ENCODE data around the gene ZDHHC1.

ZDHHC1 gene

DNA sequence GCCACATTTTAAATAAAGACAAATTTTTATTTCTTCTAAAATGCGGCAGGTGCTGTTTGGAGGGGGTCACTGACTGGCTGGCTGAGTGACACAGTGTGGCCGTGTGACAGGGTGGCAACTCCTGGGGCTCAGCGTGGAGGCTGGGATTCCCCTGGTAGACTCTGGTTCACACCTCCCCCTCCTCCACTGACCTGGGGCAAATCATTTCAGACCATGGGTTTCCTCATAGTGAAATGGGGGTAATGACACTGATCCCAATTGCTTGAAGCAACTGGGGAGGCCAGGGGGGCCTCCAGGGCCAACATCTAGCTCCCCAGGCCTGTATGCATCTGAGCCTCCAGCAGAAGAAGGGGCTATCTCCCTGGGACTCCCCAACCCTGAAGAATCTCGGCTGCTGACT lies 21.2 kb upstream of the ZDHHC1 start:
- Histone ChIP-seq H3K27me3 (ENCODE audit: insufficient read depth, low read depth) (no peaks in the 10 kb centered on the region), H3K4me1 (ENCODE audit: low read depth, poor library complexity, severe bottlenecking) (peaks cover 9% of the 10 kb centered on the region), H3K4me2 (no peak overlapping the region), H3K9ac (no peak overlapping the region), H3K36me3 (ENCODE audit: insufficient read depth) (no peaks in the 10 kb centered on the region), H4K20me1 (ENCODE audit: insufficient read depth) (no peaks in the 10 kb centered on the region), H3K27ac (no peak overlapping the region), H3K79me2 (ENCODE audit: insufficient read depth, low read depth) (no peaks in the 10 kb centered on the region), H3K4me3 (IDR thresholded peaks at IDR 0.05; ENCODE audit: insufficient read depth, low read depth, low read length) (no peak overlapping the region), H2AFZ (ENCODE audit: low read depth) (no peak overlapping the region)
- TF ChIP-seq, protein P1, sequence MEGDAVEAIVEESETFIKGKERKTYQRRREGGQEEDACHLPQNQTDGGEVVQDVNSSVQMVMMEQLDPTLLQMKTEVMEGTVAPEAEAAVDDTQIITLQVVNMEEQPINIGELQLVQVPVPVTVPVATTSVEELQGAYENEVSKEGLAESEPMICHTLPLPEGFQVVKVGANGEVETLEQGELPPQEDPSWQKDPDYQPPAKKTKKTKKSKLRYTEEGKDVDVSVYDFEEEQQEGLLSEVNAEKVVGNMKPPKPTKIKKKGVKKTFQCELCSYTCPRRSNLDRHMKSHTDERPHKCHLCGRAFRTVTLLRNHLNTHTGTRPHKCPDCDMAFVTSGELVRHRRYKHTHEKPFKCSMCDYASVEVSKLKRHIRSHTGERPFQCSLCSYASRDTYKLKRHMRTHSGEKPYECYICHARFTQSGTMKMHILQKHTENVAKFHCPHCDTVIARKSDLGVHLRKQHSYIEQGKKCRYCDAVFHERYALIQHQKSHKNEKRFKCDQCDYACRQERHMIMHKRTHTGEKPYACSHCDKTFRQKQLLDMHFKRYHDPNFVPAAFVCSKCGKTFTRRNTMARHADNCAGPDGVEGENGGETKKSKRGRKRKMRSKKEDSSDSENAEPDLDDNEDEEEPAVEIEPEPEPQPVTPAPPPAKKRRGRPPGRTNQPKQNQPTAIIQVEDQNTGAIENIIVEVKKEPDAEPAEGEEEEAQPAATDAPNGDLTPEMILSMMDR (conservative IDR thresholded peaks at IDR 0.05; ENCODE audit: low read depth, low read length) = no peak

DNA sequence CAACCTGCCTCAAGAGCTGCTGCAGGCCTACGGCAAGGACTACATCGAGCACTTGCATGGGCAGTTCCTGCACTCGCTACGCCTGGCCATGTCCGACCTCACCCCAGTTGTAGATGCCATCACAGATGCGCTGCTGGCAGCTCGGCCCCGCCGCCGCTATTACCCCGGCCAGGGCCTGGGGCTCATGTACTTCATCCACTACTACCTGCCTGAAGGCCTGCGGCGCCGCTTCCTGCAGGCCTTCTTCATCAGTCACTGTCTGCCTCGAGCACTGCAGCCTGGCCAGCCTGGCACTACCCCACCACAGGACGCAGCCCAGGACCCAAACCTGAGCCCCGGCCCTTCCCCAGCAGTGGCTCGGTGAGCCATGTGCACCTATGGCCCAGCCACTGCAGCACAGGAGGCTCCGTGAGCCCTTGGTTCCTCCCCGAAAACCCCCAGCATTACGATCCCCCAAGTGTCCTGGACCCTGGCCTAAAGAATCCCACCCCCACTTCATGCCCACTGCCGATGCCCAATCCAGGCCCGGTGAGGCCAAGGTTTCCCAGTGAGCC lies 20.4 kb upstream of the ZDHHC1 start:
- H3K27ac ChIP-seq = no peak overlapping the region
- peaks cover 3% of the 10 kb centered on the region; the same call in 1 of the 2 replicates for H3K27me3 ChIP-seq (ENCODE audit: insufficient read depth, low read depth)
- no peak overlapping the region for H3K4me2 ChIP-seq
- no peak overlapping the region for H3K9ac ChIP-seq
- H3K4me3 ChIP-seq (IDR thresholded peaks at IDR 0.05; ENCODE audit: insufficient read depth, low read depth, low read length) = no peak overlapping the region
- no peaks in the 10 kb centered on the region for H3K79me2 ChIP-seq (ENCODE audit: insufficient read depth, low read depth)
- TF ChIP-seq, protein P1 (conservative IDR thresholded peaks at IDR 0.05; ENCODE audit: low read depth, low read length) = no peak
- peaks cover 9% of the 10 kb centered on the region for H3K4me1 ChIP-seq (ENCODE audit: low read depth, poor library complexity, severe bottlenecking)
- no peaks in the 10 kb centered on the region for H3K36me3 ChIP-seq (ENCODE audit: insufficient read depth)
- H2AFZ ChIP-seq (ENCODE audit: low read depth) = no peak overlapping the region
- H4K20me1 ChIP-seq (ENCODE audit: insufficient read depth) = no peaks in the 10 kb centered on the region

DNA sequence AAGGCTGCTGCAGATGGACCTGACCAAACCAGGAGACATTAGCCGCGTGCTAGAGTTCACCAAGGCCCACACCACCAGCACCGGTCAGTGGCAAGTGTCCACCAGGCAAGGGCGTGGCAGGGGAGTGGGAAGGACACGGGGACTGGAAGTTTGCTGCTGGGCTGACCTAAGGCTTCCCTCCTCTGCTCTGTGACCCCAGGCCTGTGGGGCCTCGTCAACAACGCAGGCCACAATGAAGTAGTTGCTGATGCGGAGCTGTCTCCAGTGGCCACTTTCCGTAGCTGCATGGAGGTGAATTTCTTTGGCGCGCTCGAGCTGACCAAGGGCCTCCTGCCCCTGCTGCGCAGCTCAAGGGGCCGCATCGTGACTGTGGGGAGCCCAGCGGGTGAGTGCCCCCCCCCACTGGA lies 19.5 kb upstream of the ZDHHC1 start:
- Histone ChIP-seq H2AFZ (ENCODE audit: low read depth) (no peak overlapping the region), H3K4me3 (IDR thresholded peaks at IDR 0.05; ENCODE audit: insufficient read depth, low read depth, low read length) (no peak overlapping the region), H3K4me2 (no peak overlapping the region), H3K27ac (no peak overlapping the region), H3K36me3 (ENCODE audit: insufficient read depth) (no peaks in the 10 kb centered on the region), H3K79me2 (ENCODE audit: insufficient read depth, low read depth) (no peaks in the 10 kb centered on the region), H3K9ac (no peak overlapping the region), H4K20me1 (ENCODE audit: insufficient read depth) (no peaks in the 10 kb centered on the region), H3K27me3 (ENCODE audit: insufficient read depth, low read depth) (peaks cover 8% of the 10 kb centered on the region; the same call in 1 of the 2 replicates), H3K4me1 (ENCODE audit: low read depth, poor library complexity, severe bottlenecking) (peaks cover 9% of the 10 kb centered on the region)
- TF ChIP-seq, protein P1 (conservative IDR thresholded peaks at IDR 0.05; ENCODE audit: low read depth, low read length) = no peak

DNA sequence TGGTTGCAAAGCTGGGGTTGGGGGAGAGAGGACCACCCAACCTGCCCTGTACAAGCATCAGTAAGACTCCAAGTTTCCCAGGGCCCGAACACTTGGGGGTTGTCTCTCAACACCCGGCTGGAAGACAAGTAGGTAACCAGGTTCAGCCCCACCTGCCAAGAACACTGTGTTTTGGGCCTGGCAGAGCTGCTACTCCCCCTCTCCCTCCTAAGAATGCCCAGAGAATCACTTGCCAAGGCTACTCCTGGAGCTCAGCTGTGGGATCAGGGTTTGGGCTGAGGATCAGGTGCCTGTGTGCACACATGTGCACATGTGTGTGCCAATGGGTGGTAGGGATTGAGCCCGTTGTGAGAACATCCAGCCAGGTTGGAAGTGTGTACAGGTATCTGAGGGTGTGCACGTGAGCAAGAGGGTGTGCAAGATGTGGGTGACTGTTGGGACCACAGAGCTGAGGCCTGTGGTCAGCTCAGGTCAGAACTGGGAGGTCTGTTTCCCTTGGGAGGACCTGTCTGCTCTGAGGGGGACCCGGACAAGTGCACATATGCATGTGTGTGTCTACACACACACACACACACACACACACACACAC lies 16.9 kb upstream of the ZDHHC1 start:
- TF ChIP-seq, protein P1 (conservative IDR thresholded peaks at IDR 0.05; ENCODE audit: low read depth, low read length) = no peak
- no peaks in the 10 kb centered on the region for H4K20me1 ChIP-seq (ENCODE audit: insufficient read depth)
- no peak overlapping the region for H3K4me2 ChIP-seq
- H2AFZ ChIP-seq (ENCODE audit: low read depth) = no peak overlapping the region
- no peaks in the 10 kb centered on the region for H3K79me2 ChIP-seq (ENCODE audit: insufficient read depth, low read depth)
- H3K27ac ChIP-seq = no peak overlapping the region
- peaks cover 9% of the 10 kb centered on the region for H3K4me1 ChIP-seq (ENCODE audit: low read depth, poor library complexity, severe bottlenecking)
- H3K36me3 ChIP-seq (ENCODE audit: insufficient read depth) = no peaks in the 10 kb centered on the region
- no peak overlapping the region for H3K4me3 ChIP-seq (IDR thresholded peaks at IDR 0.05; ENCODE audit: insufficient read depth, low read depth, low read length)
- peaks cover 22% of the 10 kb centered on the region for H3K27me3 ChIP-seq (ENCODE audit: insufficient read depth, low read depth)
- no peak overlapping the region for H3K9ac ChIP-seq
